K562 (cell line): Measurements from ENCODE around the gene DHRS13. TPM values are rescaled to one million over a fixed set of nuclear protein-coding genes. Genes with fewer than 3 reads are reported as not detected.

ENCODE experiments used
- ATAC-seq: fragments of 200-7000 bp; cut with Tn5 transposase; 3 replicates; pipeline ENCODE4 v1.9.1; 2020; ENCODE audit warnings: moderate library complexity
- BruUV-seq: library from RNA; stranded (reverse); fragments of 400-500 nt; replicated peaks from 2 replicates; lab custom pipeline; 2021; lab: Mats Ljungman, UMichigan
- CTCF ChIA-PET: fragments of 300-600 bp; formaldehyde crosslinking; extraction: SDS; loops from one replicate; lab custom pipeline; 2021; ENCODE audit warnings: low intra/inter-chr PET ratio; lab: Yijun Ruan, JAX
- POLR2A ChIA-PET: fragments of 300-600, 350-650 bp; sonication (Branson Sonifier 250); formaldehyde crosslinking; extraction: SDS; loops from one replicate; lab custom pipeline; 2021; ENCODE audit warnings: antibody characterized with exemption, inconsistent platforms; lab: Yijun Ruan, JAX
- DNase-seq, 4 experiments: peaks; one replicate each; pipeline versions ENCODE4 v3.0.0 to v3.0.0-alpha.2; 2011 to 2018; ENCODE audit warnings: low spot score in 3 of 4, mixed read lengths in 3 of 4; ENCODE audit errors: extremely low read depth in 1 of 4
- FAIRE-seq: peaks from 2 replicates; lab custom pipeline; 2011; peaks lifted over from hg19 to GRCh38; lab: Jason Lieb, UNC
- H2AFZ ChIP-seq: 2 replicates; pipeline ENCODE4 v1.6.0; 2011; ENCODE audit warnings: low read depth, low read length, control low read depth, inconsistent platforms
- H3K27ac ChIP-seq: fragments of 200-600 bp; 3 replicates; pipeline ENCODE4 v1.8.0; 2011; ENCODE audit warnings: low read depth, mild to moderate bottlenecking, control low read depth, inconsistent platforms, low read length, moderate library complexity, mixed read lengths; ENCODE audit errors: extremely low read depth
- H3K27me3 ChIP-seq, 2 experiments: fragments of 300-600 bp in 1 of 2; 2 replicates in 1 of 2; 3 replicates in 1 of 2; pipeline versions ENCODE4 v1.6.0 to v1.8.0; 2011; ENCODE audit warnings: inconsistent platforms in 2 of 2, low read length in 2 of 2, mild to moderate bottlenecking in 1 of 2, mixed read lengths in 1 of 2, moderate library complexity in 1 of 2; ENCODE audit not compliant: control insufficient read depth in 2 of 2, insufficient read depth in 2 of 2
- H3K36me3 ChIP-seq: fragments of 300-600 bp; 3 replicates; pipeline ENCODE4 v1.8.0; 2011; ENCODE audit warnings: mild to moderate bottlenecking, low read length, inconsistent platforms; ENCODE audit not compliant: control insufficient read depth, insufficient read depth
- H3K4me1 ChIP-seq, 2 experiments: fragments of 200-600 bp in 1 of 2; replicated peaks in 1 of 2; 2 replicates in 1 of 2; 3 replicates in 1 of 2; pipeline versions ENCODE4 v1.5.1 to v1.8.0; 2011; ENCODE audit warnings: inconsistent platforms in 2 of 2, low read length in 2 of 2, mild to moderate bottlenecking in 1 of 2, mixed read lengths in 1 of 2, moderate library complexity in 1 of 2; ENCODE audit not compliant: control insufficient read depth in 2 of 2, insufficient read depth in 2 of 2
- H3K4me2 ChIP-seq: 2 replicates; pipeline ENCODE4 v1.6.1; 2011; ENCODE audit warnings: low read length, control low read depth, inconsistent platforms, mixed read lengths; ENCODE audit not compliant: insufficient read depth
- H3K4me3 ChIP-seq: fragments of 200-600 bp; sonication (generic), shearing (Covaris generic); 2 replicates; pipeline ENCODE4 v1.5.1; 2016; ENCODE audit warnings: control low read depth, inconsistent platforms
- H3K79me2 ChIP-seq: fragments of 200-600 bp; 3 replicates; pipeline ENCODE4 v1.8.0; 2011; ENCODE audit warnings: low read length, inconsistent platforms; ENCODE audit not compliant: control insufficient read depth, insufficient read depth
- H3K9ac ChIP-seq, 2 experiments: 2 replicates each; pipeline versions ENCODE4 v1.6.0 to v1.6.1; 2011; ENCODE audit warnings: low read depth in 2 of 2, low read length in 2 of 2, control low read depth in 1 of 2, inconsistent platforms in 1 of 2, mild to moderate bottlenecking in 1 of 2, mixed read lengths in 1 of 2; ENCODE audit not compliant: insufficient read depth in 1 of 2
- H3K9me1 ChIP-seq: one replicate; pipeline ENCODE4 v1.6.0; 2011; ENCODE audit warnings: inconsistent platforms, mild to moderate bottlenecking, low read length, moderate library complexity; ENCODE audit not compliant: control insufficient read depth, insufficient read depth
- H3K9me3 ChIP-seq: replicated peaks from 2 replicates; pipeline ENCODE4 v1.5.1; 2011; ENCODE audit warnings: low read depth, low read length, inconsistent platforms; ENCODE audit not compliant: control insufficient read depth, insufficient read depth
- H4K20me1 ChIP-seq: replicated peaks from 2 replicates; pipeline ENCODE4 v1.6.1; 2011; ENCODE audit warnings: low read length, inconsistent platforms, mixed read lengths; ENCODE audit not compliant: control insufficient read depth, insufficient read depth
- ARID2 ChIP-seq: fragments of 450-650 bp; IDR thresholded peaks from 2 replicates; pipeline ENCODE4 v1.6.1; 2017; ENCODE audit warnings: antibody characterized with exemption, mild to moderate bottlenecking
- BACH1 ChIP-seq: fragments of 200-800 bp; sonication (Bioruptor generic); IDR thresholded peaks from 2 replicates; pipeline ENCODE4 v1.6.1; 2016; ENCODE audit warnings: missing genetic modification characterization, missing compliant biosample characterization
- BCL6 ChIP-seq: fragments of 250-450 bp; sonication (Bioruptor Pico); IDR thresholded peaks from 2 replicates; pipeline ENCODE4 v1.4.0; 2020
- DPF2 ChIP-seq: fragments of 450-650 bp; IDR thresholded peaks from 2 replicates; pipeline ENCODE4 v1.6.1; 2016
- FOXJ3 ChIP-seq: sonication (generic); formaldehyde crosslinking; IDR thresholded peaks from 2 replicates; pipeline ENCODE4 v1.4.0; 2020; ENCODE audit warnings: mild to moderate bottlenecking, missing genetic modification reagents
- GABPB2 ChIP-seq: fragments of 250-450 bp; sonication (Bioruptor Pico); conservative IDR thresholded peaks from 2 replicates; pipeline ENCODE4 v1.5.1; 2021; ENCODE audit warnings: mild to moderate bottlenecking
- MCM7 ChIP-seq, 2 experiments: fragments of 450-650 bp; IDR thresholded peaks; 2 replicates each; pipeline ENCODE4 v1.6.1; 2016 to 2018
- MEF2A ChIP-seq: IDR thresholded peaks from 2 replicates; pipeline ENCODE4 v1.6.1; 2011; ENCODE audit warnings: low read depth, mild to moderate bottlenecking, low read length, moderate library complexity; ENCODE audit not compliant: control insufficient read depth
- PHF21A ChIP-seq: fragments of 450-650 bp; IDR thresholded peaks from 2 replicates; pipeline ENCODE4 v1.6.1; 2017; ENCODE audit warnings: low read depth, borderline replicate concordance
- SMARCA4 ChIP-seq: fragments of 450-650 bp; IDR thresholded peaks from 2 replicates; pipeline ENCODE4 v1.6.1; 2016
- SMARCA5 ChIP-seq: fragments of 450-650 bp; IDR thresholded peaks from 2 replicates; pipeline ENCODE4 v1.6.1; 2016
- STAG1 ChIP-seq: sonication (generic); formaldehyde crosslinking; IDR thresholded peaks from 2 replicates; pipeline ENCODE4 v1.5.0; 2020; ENCODE audit warnings: missing genetic modification reagents, borderline replicate concordance
- TEAD4 ChIP-seq, 2 experiments: sonication (generic) in 1 of 2; formaldehyde crosslinking in 1 of 2; IDR thresholded peaks; 2 replicates each; pipeline versions ENCODE4 v1.6.1 to v1.8.0; 2012 to 2022; ENCODE audit warnings: borderline replicate concordance in 1 of 2, inconsistent platforms in 1 of 2, low read length in 1 of 2, mild to moderate bottlenecking in 1 of 2, missing genetic modification reagents in 1 of 2
- THRAP3 ChIP-seq: fragments of 450-650 bp; IDR thresholded peaks from 2 replicates; pipeline ENCODE4 v1.6.1; 2016; ENCODE audit warnings: mild to moderate bottlenecking, inconsistent platforms, borderline replicate concordance
- ZNF707 ChIP-seq: fragments of 250-450 bp; sonication (Bioruptor Pico); conservative IDR thresholded peaks from 2 replicates; pipeline ENCODE4 v1.8.0; 2022; ENCODE audit warnings: inconsistent platforms, mild to moderate bottlenecking, moderate library complexity
- WGBS: fragments of 100-300 bp; shearing (Covaris generic); methylation state at CpG from one replicate; pipeline ENCODE4 v1.1.6; 2016; ENCODE audit warnings: low coverage, mixed read lengths; ENCODE audit not compliant: insufficient coverage; ENCODE audit errors: missing lambda C conversion rate; 5-methylcytosine and 5-hydroxymethylcytosine counted together
- in situ Hi-C: fragments of 300-500 bp; cut with MboI; formaldehyde crosslinking; loops from 4 replicates; pipeline ENCODE4 v1.15.0; 2018; ENCODE audit warnings: inconsistent platforms, mixed read lengths
- intact Hi-C: fragments of 100-400 bp; cut with micrococcal nuclease; formaldehyde crosslinking; loops from 2 replicates; pipeline ENCODE4 v1.14.2; 2022
- polyA plus RNA-seq, 8 experiments: library from polyadenylated mRNA; depleted of rRNA in 4 of 8; stranded (reverse) in 5 of 8; unstranded in 3 of 8; fragments of >200 nt; fragmentation: Nextera tagmentation in 2 of 8; fragmentation: Illumina TruSeq in 1 of 8; extraction: Ambion mirVana in 2 of 8; extraction: Trizol in 1 of 8; gene quantifications; 2 replicates each; pipeline versions ENCODE4 v1.2.1 to v1.2.3, GENCODE V29; 2011 to 2014; ENCODE audit warnings: inconsistent platforms in 1 of 8, missing spikeins in 1 of 8
- total RNA-seq, 7 experiments: library from RNA; depleted of rRNA in 6 of 7; stranded (reverse); fragments of >200 nt in 6 of 7; fragmentation: Illumina TruSeq in 2 of 7; extraction: Trizol in 2 of 7; gene quantifications; 2 replicates each; pipeline versions ENCODE4 v1.2.1 to v1.2.3, GENCODE V29; 2011 to 2021; ENCODE audit warnings: low replicate concordance in 1 of 7
- TF ChIP-seq, protein P1 (sequence below): fragments of 450-650 bp; formaldehyde crosslinking; conservative IDR thresholded peaks from 2 replicates; pipeline ENCODE4 v1.4.0; 2022; ENCODE audit warnings: mild to moderate bottlenecking, missing genetic modification characterization
- TF ChIP-seq, protein P2 (sequence below): fragments of 450-650 bp; conservative IDR thresholded peaks from 2 replicates; pipeline ENCODE4 v1.6.1; 2016; ENCODE audit warnings: missing genetic modification characterization, low read depth, mild to moderate bottlenecking, control low read depth, missing compliant biosample characterization
- TF ChIP-seq, protein P3 (sequence below): fragments of 450-650 bp; formaldehyde crosslinking; IDR thresholded peaks from 2 replicates; pipeline ENCODE4 v1.4.0; 2020; ENCODE audit warnings: mild to moderate bottlenecking

The DHRS13 gene
- total and polyA plus RNA-seq, 9 of the 15 experiments (the other 6 are each of a cell fraction or from before 2014, with no cell fraction given) = 0.32 to 52.3 (median 34.3) TPM; not detected in 1

DNA sequence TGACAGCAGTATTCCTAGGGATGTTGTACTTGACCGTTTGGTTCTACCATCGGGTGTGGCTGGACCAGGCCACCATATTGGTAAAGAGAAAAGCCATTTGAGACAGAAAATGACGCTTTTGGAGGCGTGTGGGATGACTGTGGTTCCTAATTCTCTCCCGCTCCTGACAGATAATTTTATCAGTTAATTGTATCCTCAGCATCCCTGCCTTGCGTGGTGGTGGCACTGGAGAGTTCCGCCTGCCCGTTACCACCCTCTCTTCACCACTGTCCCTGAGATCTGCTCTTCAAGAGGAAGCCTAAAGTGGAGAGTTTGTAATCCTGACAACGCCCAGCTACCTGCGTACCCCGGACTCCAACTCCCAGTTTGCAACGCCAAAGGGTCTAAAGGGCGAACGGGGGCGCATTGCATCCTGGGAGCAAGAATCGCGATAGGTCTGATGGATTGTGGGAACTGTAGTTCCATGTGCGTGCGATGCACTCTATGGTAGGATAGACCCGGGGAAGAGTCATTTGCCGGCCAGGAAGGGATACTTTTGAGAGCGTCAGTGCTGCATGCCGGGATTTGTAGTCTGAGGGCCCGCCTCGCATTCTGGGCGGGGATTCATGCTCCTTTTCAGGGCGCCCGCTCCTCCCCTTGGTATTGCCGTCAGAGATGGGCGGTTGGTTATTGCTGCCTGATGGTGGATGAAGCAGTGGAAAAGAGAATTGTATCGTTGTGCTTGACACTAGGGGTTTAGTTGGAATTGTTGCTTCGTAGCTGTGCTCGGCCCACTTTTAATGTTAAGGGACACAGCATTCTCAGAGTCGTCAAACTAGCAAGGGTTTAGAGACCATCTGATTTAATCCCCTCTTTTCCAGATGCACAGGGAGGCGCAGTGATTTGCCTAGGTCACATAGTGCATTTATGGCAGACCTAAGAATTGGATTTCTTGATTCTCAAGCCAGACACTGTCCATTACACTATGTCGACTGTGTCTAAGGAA lies 49.4 kb upstream of the DHRS13 start:
- H3K27ac ChIP-seq = peak overlapping the region; percentile 100
- no peaks in the 10 kb centered on the region for H3K9me1 ChIP-seq
- H3K9me3 ChIP-seq = no peaks in the 10 kb centered on the region
- peaks cover 12% of the 10 kb centered on the region for H4K20me1 ChIP-seq
- peaks cover 15 to 18% of the 10 kb centered on the region in 2 experiments for H3K4me1 ChIP-seq
- peak; percentile 83 for ATAC-seq
- CTCF ChIA-PET = interaction anchor here (2.2 kb wide), 1 partner anchor 225 kb away, joined by 9 read pairs; no protein-coding TSS in a partner anchor
- H3K4me2 ChIP-seq = peak overlapping the region; percentile 100
- intact Hi-C loops (loop anchor here (2.0 to 5.0 kb wide), 3 partner anchors 50 to 225 kb away; partner anchors contain the start of genes DHRS13 and TLCD1), in situ Hi-C loops (no loop called here)
- peak overlapping the region; percentile 96 for H2AFZ ChIP-seq
- H3K4me3 ChIP-seq = peak overlapping the region; percentile 59
- POLR2A ChIA-PET = interaction anchor here (0.6 to 1.8 kb wide), 22 partner anchors 8 to 360 kb away, joined by 3 to 9 read pairs (median 4); partner anchors contain the start of genes RPL23A and TLCD1
- H3K36me3 ChIP-seq = peaks cover 16% of the 10 kb centered on the region; the same call in 1 of the 3 replicates
- H3K79me2 ChIP-seq = peaks cover 40% of the 10 kb centered on the region
- peak; percentile 89 to 99 (median 92) for DNase-seq
- WGBS = 3% methylated on average over 36 of the region's 36 CpGs
- TSS peak; percentile 96 for BruUV-seq
- FAIRE-seq = peak; percentile 100
- H3K27me3 ChIP-seq = peaks cover 0 to 7% of the 10 kb centered on the region in 2 experiments; a peak in 2 of 5 replicates
- H3K9ac ChIP-seq = peak overlapping the region; percentile 91 to 99
- TF ChIP-seq, protein P1, sequence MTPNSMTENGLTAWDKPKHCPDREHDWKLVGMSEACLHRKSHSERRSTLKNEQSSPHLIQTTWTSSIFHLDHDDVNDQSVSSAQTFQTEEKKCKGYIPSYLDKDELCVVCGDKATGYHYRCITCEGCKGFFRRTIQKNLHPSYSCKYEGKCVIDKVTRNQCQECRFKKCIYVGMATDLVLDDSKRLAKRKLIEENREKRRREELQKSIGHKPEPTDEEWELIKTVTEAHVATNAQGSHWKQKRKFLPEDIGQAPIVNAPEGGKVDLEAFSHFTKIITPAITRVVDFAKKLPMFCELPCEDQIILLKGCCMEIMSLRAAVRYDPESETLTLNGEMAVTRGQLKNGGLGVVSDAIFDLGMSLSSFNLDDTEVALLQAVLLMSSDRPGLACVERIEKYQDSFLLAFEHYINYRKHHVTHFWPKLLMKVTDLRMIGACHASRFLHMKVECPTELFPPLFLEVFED = peak; percentile 82
- no peak for TF ChIP-seq THRAP3
- TF ChIP-seq MCM7 (IDR thresholded peaks at IDR 0.05) = no peak
- no peak for TF ChIP-seq PHF21A
- peak; percentile 70 for TF ChIP-seq DPF2
- peak; percentile 74; the same call in 1 of the 2 replicates for TF ChIP-seq BCL6 (CRISPR knock-in tag)
- peak; percentile 93; the same call in 1 of the 2 replicates for TF ChIP-seq BACH1 (tag)
- no peak for TF ChIP-seq ZNF707 (CRISPR knock-in tag)
- TF ChIP-seq, protein P2, sequence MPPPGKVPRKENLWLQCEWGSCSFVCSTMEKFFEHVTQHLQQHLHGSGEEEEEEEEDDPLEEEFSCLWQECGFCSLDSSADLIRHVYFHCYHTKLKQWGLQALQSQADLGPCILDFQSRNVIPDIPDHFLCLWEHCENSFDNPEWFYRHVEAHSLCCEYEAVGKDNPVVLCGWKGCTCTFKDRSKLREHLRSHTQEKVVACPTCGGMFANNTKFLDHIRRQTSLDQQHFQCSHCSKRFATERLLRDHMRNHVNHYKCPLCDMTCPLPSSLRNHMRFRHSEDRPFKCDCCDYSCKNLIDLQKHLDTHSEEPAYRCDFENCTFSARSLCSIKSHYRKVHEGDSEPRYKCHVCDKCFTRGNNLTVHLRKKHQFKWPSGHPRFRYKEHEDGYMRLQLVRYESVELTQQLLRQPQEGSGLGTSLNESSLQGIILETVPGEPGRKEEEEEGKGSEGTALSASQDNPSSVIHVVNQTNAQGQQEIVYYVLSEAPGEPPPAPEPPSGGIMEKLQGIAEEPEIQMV (tag) = no peak
- no peak for TF ChIP-seq FOXJ3 (CRISPR knock-in tag)
- TF ChIP-seq STAG1 = no peak
- no peak for TF ChIP-seq ARID2
- TF ChIP-seq SMARCA4 = no peak; the same call in 1 of the 2 replicates
- TF ChIP-seq TEAD4 (IDR thresholded peaks at IDR 0.05; ENCODE audit: low read length) = no peak; the same call in 1 of the 2 replicates
- no peak for TF ChIP-seq TEAD4 (CRISPR knock-in tag; IDR thresholded peaks at IDR 0.05; ENCODE audit: borderline replicate concordance)
- no peak for TF ChIP-seq SMARCA5
- TF ChIP-seq, protein P3, sequence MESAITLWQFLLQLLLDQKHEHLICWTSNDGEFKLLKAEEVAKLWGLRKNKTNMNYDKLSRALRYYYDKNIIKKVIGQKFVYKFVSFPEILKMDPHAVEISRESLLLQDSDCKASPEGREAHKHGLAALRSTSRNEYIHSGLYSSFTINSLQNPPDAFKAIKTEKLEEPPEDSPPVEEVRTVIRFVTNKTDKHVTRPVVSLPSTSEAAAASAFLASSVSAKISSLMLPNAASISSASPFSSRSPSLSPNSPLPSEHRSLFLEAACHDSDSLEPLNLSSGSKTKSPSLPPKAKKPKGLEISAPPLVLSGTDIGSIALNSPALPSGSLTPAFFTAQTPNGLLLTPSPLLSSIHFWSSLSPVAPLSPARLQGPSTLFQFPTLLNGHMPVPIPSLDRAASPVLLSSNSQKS = no peak
- no peak for TF ChIP-seq MEF2A
- peak; percentile 10; the same call in 1 of the 2 replicates for TF ChIP-seq GABPB2 (CRISPR knock-in tag)
